Upper lobe of left lung (tissue), 6 donors: ENCODE measurements around the gene C15orf39. TPM values are rescaled to one million over a fixed set of nuclear protein-coding genes. Genes with fewer than 3 reads are reported as not detected.

Source experiments
- ATAC-seq, 2 donors: fragments of 200-7000 bp; cut with Tn5 transposase; one replicate each; pipeline ENCODE4 v1.9.1; 2022; ENCODE audit warnings: mild to moderate bottlenecking in 2 of 2, moderate library complexity in 2 of 2; ENCODE audit not compliant: low FRiP score in 2 of 2
- DNase-seq, 2 donors: peaks; one replicate each; pipeline ENCODE4 v3.0.0-alpha.2; 2019 to 2020
- H3K27ac ChIP-seq, 4 donors: fragments of 200-600 bp; sonication (generic); one replicate each; pipeline ENCODE4 v1.5.1; 2016 to 2019
- H3K27me3 ChIP-seq, 4 donors: fragments of 200-600 bp; sonication (generic); one replicate each; pipeline ENCODE4 v1.5.1; 2017 to 2019
- H3K36me3 ChIP-seq, 4 donors: fragments of 200-600 bp; sonication (generic); one replicate each; pipeline ENCODE4 v1.5.1; 2016 to 2019
- H3K4me1 ChIP-seq, 4 donors: fragments of 200-600 bp; sonication (generic); one replicate each; pipeline ENCODE4 v1.5.1; 2018 to 2019
- H3K4me3 ChIP-seq, 4 donors: fragments of 200-600 bp; sonication (generic); one replicate each; pipeline ENCODE4 v1.5.1; 2017 to 2019; ENCODE audit warnings: mild to moderate bottlenecking in 2 of 4, moderate library complexity in 1 of 4
- H3K9me3 ChIP-seq, 4 donors: fragments of 200-600 bp; sonication (generic); one replicate each; pipeline ENCODE4 v1.5.1; 2018 to 2019
- EP300 ChIP-seq, 4 donors: sonication (generic); formaldehyde crosslinking; IDR thresholded peaks; one replicate each; pipeline ENCODE4 v1.5.1; 2017; ENCODE audit warnings: antibody characterized with exemption in 4 of 4, control low read depth in 2 of 4
- POLR2A ChIP-seq, 4 donors: fragments of 450-650 bp; IDR thresholded peaks; one replicate each; pipeline ENCODE4 v1.5.1; 2016 to 2017; ENCODE audit warnings: antibody characterized with exemption in 4 of 4, mild to moderate bottlenecking in 2 of 4
- POLR2AphosphoS5 ChIP-seq, 2 donors: sonication (generic); formaldehyde crosslinking; IDR thresholded peaks; one replicate each; pipeline ENCODE4 v1.5.1; 2017; ENCODE audit warnings: antibody characterized with exemption in 2 of 2
- WGBS, 2 donors: methylation state at CpG; one replicate each; pipeline ENCODE4 v1.1.5; 2017 to 2018; 5-methylcytosine and 5-hydroxymethylcytosine counted together
- total RNA-seq, 6 donors: library from RNA; depleted of rRNA in 4 of 6; stranded (reverse); fragments of >200 nt in 4 of 6; gene quantifications; one replicate each; pipeline versions ENCODE4 v1.1.0 to v1.2.1, GENCODE V29; 2016 to 2021
- TF ChIP-seq, protein P1 (sequence below), 6 experiments: fragments of 450-650 bp in 4 of 6; fragments of 200-600 bp in 2 of 6; sonication (generic) in 2 of 6; IDR thresholded peaks; one replicate each; pipeline ENCODE4 v1.5.1; 2016 to 2019; ENCODE audit warnings: antibody characterized with exemption in 6 of 6
- donor health status: DM: no; HTN: no; CAD: no; lungs with moderate emphysema.
- donor health status: DM: no; HTN: yes; CAD: no; lungs with severe emphysema.

C15orf39 gene
- total RNA-seq, 6 donors from 2014 or later, result 25.4 to 44.6 (median 37.5) TPM

DNA sequence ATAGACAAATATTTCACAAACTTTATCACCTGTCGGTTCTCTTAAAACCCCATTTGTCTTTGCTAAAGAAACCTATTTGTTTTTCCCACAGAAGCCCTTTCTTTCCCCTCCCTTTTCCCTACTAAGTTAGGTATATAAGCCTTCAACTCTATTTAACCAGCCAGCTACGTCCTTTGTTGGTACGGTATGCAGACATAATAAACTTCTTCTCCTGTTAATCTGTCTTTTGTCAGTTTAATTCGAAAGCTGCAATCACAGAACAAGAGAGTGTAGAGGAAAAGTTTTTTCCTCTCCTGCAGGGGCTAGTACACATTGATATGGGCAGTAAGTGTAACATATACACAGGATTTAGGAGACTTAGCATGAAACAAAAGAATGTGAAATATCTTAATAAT, 21.9 kb upstream of the C15orf39 start:
- Histone ChIP-seq H3K9me3 (no peaks in the 10 kb centered on the region), H3K27me3 (no peaks in the 10 kb centered on the region), H3K4me1 (peaks cover 48 to 62% (median 55%) of the 10 kb centered on the region in 4 donors), H3K4me3 (no peak overlapping the region), H3K36me3 (no peaks in the 10 kb centered on the region), H3K27ac (no peak overlapping the region)
- 75 to 82% methylated on average over 4 of the region's 4 CpGs for WGBS, 2 donors
- TF ChIP-seq EP300 (IDR thresholded peaks at IDR 0.05) (no peak), POLR2AphosphoS5 (IDR thresholded peaks at IDR 0.05) (no peak), POLR2A (IDR thresholded peaks at IDR 0.05) (no peak)
- TF ChIP-seq, protein P1, sequence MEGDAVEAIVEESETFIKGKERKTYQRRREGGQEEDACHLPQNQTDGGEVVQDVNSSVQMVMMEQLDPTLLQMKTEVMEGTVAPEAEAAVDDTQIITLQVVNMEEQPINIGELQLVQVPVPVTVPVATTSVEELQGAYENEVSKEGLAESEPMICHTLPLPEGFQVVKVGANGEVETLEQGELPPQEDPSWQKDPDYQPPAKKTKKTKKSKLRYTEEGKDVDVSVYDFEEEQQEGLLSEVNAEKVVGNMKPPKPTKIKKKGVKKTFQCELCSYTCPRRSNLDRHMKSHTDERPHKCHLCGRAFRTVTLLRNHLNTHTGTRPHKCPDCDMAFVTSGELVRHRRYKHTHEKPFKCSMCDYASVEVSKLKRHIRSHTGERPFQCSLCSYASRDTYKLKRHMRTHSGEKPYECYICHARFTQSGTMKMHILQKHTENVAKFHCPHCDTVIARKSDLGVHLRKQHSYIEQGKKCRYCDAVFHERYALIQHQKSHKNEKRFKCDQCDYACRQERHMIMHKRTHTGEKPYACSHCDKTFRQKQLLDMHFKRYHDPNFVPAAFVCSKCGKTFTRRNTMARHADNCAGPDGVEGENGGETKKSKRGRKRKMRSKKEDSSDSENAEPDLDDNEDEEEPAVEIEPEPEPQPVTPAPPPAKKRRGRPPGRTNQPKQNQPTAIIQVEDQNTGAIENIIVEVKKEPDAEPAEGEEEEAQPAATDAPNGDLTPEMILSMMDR (IDR thresholded peaks at IDR 0.05), result no peak
- no peak for DNase-seq
- ATAC-seq, result no peak

DNA sequence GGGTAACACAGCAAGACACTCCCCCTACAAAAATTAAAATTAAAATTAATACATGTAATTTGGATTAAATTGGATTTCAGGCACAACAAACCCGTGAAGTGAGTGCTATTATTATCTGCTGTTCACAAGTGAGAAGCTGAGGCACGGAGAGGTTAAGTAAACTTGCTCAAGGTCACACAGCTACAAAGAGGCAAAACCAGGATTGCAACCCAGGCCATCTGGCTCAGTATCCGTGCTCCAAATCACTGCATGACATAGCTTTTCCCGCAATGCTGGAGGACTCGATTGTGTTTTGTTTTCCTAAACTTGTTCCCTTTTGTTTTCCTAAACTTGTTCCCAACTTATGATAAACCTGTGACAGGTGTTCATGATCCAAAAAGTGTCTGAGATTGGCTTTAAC, 19.9 kb upstream of the C15orf39 start:
- H3K36me3 ChIP-seq, result no peaks in the 10 kb centered on the region
- TF ChIP-seq POLR2AphosphoS5 (IDR thresholded peaks at IDR 0.05), result no peak
- no peak for TF ChIP-seq POLR2A (IDR thresholded peaks at IDR 0.05)
- no peak for TF ChIP-seq EP300 (IDR thresholded peaks at IDR 0.05)
- TF ChIP-seq, protein P1 (IDR thresholded peaks at IDR 0.05), result no peak
- no peaks in the 10 kb centered on the region for H3K9me3 ChIP-seq
- H3K4me3 ChIP-seq, result no peak overlapping the region
- H3K27me3 ChIP-seq, result no peaks in the 10 kb centered on the region
- ATAC-seq, result no peak
- peaks cover 32 to 42% (median 39%) of the 10 kb centered on the region in 4 donors for H3K4me1 ChIP-seq
- H3K27ac ChIP-seq, result no peak overlapping the region
- WGBS, 2 donors, result 69 to 75% methylated on average over 5 of the region's 5 CpGs
- DNase-seq, result no peak

DNA sequence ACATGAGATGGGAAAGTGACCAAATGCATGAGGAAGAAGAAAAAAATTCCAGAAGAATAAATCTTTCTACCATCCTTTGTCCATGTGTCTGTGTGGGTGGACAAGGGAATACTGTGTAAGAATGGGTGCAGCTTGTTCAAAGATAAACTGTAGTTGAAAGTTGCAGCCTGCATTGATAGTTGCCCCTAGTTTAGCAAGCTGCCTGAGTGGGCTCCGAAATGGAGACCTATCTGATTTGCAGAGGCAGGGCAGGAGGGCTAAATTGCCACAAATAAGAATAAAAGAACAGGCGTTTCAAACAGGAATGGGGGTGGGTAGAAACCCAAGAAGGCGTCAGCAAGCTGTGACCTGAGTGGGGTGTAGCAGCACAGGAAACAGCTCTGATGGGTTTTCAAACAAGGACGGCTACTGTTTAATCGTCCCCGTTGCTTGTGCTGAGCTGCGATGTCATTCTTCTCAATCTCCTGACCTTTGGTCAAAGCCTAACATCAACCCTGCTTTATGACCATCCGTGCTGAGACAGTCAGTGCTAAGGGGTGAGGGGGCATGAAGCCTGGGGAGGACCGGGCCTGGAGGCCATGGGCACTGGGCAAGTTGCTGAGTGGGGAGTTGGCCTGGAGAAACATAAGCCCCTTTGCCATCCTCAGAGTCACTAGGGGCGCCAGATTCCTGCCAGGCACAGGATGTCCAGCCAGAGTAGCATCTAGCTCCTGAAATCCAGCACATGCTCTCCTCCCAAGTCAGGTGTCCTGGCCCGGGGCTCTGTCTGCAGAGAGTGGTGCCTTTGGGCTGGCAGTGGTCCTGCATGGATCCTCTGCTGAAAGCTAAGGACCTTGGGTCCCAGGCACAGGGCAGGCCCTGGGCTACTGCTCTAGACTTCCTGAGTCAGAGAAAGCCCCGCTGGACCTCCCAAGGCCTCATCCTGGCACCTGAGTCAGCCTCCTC, 19.2 kb upstream of the C15orf39 start:
- Histone ChIP-seq H3K27me3 (no peaks in the 10 kb centered on the region), H3K4me3 (no peak overlapping the region), H3K9me3 (no peaks in the 10 kb centered on the region), H3K27ac (peak overlapping the region in 1 of 4 donors; percentile 53), H3K4me1 (peaks cover 25 to 35% (median 32%) of the 10 kb centered on the region in 4 donors), H3K36me3 (no peaks in the 10 kb centered on the region)
- ATAC-seq (peak in 1 of 2 donors; percentile 7), DNase-seq (no peak)
- TF ChIP-seq POLR2AphosphoS5 (IDR thresholded peaks at IDR 0.05) (no peak), EP300 (IDR thresholded peaks at IDR 0.05) (no peak), POLR2A (IDR thresholded peaks at IDR 0.05) (no peak)
- TF ChIP-seq, protein P1 (IDR thresholded peaks at IDR 0.05), result no peak
- 53 to 65% methylated on average over 9 to 12 of the region's 12 CpGs for WGBS, 2 donors

DNA sequence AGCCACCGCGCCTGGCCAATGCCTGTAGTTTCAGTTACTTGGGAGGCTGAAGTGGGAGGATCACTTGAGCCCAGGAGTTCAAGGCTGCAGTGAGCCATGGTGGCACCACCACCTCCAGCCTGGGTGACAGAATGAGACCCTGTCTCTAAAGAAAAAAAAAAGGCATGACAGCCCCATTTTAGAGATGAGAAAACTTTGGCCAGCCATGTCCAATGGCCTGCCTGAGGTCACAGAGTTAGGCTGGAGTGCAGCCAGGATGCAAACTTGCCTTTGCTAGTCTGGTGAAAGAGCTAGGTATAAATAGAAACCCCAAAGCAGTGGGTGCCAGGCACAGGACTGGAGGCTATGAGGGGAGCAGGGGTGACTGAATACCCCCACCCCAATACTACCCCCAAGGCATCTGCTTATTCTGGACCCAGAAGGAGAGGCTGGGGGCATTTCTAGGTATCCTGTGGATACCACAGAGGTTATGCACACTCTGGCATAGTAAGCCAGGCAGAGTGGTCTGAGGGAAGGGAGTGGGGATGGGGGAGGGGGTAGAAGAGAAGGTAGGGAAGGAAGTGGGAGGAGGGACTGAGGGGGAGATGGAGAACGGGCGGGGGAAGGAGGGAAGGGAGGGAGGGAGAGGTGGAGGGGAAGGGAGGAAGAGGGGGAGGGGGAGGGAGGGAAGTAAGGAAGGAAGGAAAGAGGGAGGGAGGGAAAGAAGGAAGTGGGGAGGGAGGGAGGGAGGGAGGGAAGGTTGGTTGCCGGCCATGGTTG, 16.2 kb upstream of the C15orf39 start:
- Histone ChIP-seq H3K4me1 (peaks cover 2 to 11% (median 6%) of the 10 kb centered on the region in 4 donors), H3K4me3 (no peak overlapping the region), H3K27ac (no peak overlapping the region), H3K9me3 (no peaks in the 10 kb centered on the region), H3K36me3 (no peaks in the 10 kb centered on the region), H3K27me3 (no peaks in the 10 kb centered on the region)
- WGBS, 2 donors, result 83% methylated on average over 3 of the region's 5 CpGs
- TF ChIP-seq POLR2AphosphoS5 (IDR thresholded peaks at IDR 0.05), result no peak
- no peak for TF ChIP-seq POLR2A (IDR thresholded peaks at IDR 0.05)
- TF ChIP-seq EP300 (IDR thresholded peaks at IDR 0.05), result no peak
- TF ChIP-seq, protein P1 (IDR thresholded peaks at IDR 0.05), result no peak
- no peak for ATAC-seq
- no peak for DNase-seq
